HG03521 (cell line): Measurements from ENCODE around the gene TRIM22.
"Not testable (repeated sequence)": the region's sequence is repeated elsewhere in the genome, so short reads cannot be mapped to it uniquely, and the experiment has no call there.

Experiments used
- ATAC-seq: cut with Tn5 transposase; IDR thresholded peaks from one replicate; pipeline ENCODE4 v1.9.1; 2021; ENCODE audit warnings: mild to moderate bottlenecking, moderate library complexity; ENCODE audit not compliant: unreplicated experiment

Gene TRIM22, protein sequence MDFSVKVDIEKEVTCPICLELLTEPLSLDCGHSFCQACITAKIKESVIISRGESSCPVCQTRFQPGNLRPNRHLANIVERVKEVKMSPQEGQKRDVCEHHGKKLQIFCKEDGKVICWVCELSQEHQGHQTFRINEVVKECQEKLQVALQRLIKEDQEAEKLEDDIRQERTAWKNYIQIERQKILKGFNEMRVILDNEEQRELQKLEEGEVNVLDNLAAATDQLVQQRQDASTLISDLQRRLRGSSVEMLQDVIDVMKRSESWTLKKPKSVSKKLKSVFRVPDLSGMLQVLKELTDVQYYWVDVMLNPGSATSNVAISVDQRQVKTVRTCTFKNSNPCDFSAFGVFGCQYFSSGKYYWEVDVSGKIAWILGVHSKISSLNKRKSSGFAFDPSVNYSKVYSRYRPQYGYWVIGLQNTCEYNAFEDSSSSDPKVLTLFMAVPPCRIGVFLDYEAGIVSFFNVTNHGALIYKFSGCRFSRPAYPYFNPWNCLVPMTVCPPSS

GRCh38 chr11:5689551-5689983, at the start of gene TRIM22:
TSS of gene TRIM22 (plus strand) at chr11:5689790. CDS start at chr11:5696233, 6,443 bp downstream.
- peak; percentile 71 for ATAC-seq

DNA sequence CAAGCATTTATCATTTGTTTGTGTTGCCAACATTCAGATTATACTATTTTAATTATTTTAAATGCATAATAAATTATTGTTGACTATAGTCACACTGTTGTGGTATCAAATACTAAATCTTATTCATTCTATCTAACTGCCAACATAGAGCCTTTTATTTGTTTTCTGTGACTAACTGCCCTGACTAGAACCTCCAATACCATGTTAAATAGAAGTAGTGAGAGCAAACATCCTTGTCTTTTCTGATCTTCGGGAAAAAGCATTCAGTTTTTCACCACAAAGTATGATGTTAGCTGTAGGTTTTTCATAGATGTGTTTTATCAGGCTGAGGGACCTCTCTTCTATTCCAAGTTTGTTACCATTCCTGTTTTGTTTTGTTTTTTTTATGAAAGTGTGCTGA, 49.6 kb upstream of the TRIM22 start:
- ATAC-seq: no peak

DNA sequence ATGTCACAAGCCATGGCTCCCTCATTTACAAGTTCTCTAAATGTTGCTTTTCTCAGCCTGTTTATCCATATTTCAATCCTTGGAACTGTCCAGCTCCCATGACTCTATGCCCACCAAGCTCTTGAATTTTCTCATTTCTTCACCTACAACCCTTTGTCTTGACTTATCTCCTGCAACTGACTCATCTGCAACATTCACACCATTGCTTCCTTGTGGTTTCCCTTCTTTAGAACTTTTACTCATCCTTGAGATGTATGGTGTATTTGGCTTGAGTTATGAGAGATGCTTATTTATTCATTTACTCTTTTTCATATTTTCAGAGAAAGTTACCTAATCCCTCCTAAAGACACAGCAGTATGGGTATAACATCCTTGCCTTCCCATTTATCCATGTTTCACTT, 46.0 kb upstream of the TRIM22 start:
- ATAC-seq: no peak

- no peak for ATAC-seq
These were observed 43.5 kb upstream of the TRIM22 start for GRCh38 chr11:5646139-5646538.

GRCh38 chr11:5655474-5655873, 34.1 kb upstream of the TRIM22 start:
- no peak for ATAC-seq

- not testable (repeated sequence) for ATAC-seq
These were observed 32.6 kb upstream of the TRIM22 start for GRCh38 chr11:5656956-5657355.

- no peak for ATAC-seq
These were observed 31.3 kb upstream of the TRIM22 start for GRCh38 chr11:5658318-5658717.

- ATAC-seq: no peak
These were observed 26.1 kb upstream of the TRIM22 start for GRCh38 chr11:5663511-5663910.

- no peak for ATAC-seq
These were observed 24.5 kb upstream of the TRIM22 start for GRCh38 chr11:5665051-5665570.

- ATAC-seq: no peak
These were observed 23.7 kb upstream of the TRIM22 start for GRCh38 chr11:5665746-5666401.

GRCh38 chr11:5666402-5666793, 23.2 kb upstream of the TRIM22 start:
- ATAC-seq: no peak

DNA sequence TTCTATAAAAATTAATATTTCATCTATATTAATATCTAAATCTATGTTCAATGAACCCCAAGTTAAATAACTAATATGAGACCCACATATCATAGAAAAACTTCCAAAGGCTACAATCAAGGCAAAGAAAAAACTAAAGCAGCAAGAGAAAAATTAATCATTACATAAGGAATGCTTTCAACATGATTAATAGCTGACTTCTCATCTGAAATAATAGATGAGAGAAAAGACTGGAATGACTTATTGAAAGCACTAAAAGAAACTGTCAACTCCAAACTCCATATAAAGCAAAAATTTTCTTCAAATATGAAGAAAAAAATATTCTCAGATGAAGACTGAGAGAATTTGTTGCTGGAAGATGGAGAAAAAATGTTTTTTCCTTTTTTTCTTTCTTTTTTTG, 17.8 kb upstream of the TRIM22 start:
- no peak for ATAC-seq

DNA sequence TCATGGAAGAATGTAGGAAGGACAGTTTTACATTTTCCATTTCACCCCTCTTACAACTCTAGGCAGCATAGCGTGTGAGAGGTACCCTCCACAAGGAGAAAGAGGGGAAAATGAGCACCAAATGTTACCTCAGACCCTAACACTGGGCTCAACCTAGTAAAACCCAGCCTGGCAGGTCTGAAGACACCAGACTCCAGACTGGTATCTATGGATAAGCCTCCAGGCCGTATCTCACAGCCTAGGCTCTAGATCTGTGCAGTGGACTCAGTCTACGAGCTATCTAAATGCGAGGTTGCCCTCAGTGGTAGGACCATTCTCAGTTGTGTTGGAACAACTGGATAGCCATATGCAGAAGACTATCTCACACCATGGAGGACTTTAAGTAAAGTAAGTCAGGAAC, 15.2 kb upstream of the TRIM22 start:
- no peak for ATAC-seq

DNA sequence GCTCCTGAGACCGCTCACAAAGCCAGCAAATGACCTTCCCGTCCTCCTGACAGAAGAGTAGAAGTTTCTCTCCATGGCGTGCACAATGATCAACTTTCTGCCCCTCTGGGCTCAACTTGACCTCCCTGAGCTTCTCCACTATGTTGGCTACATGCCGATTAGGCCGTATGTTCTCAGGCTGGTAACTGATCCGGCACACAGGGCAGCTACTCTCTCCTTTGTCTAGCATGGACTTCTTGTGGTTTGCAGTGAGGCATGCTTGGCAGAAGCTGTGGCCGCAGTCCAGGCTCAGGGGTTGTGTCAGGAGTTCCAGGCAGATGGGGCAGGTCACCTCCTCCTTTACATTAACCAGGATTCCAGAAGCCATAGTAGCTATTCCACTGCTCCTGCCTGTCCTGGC, 9.8 kb upstream of the TRIM22 start:
- ATAC-seq: no peak

DNA sequence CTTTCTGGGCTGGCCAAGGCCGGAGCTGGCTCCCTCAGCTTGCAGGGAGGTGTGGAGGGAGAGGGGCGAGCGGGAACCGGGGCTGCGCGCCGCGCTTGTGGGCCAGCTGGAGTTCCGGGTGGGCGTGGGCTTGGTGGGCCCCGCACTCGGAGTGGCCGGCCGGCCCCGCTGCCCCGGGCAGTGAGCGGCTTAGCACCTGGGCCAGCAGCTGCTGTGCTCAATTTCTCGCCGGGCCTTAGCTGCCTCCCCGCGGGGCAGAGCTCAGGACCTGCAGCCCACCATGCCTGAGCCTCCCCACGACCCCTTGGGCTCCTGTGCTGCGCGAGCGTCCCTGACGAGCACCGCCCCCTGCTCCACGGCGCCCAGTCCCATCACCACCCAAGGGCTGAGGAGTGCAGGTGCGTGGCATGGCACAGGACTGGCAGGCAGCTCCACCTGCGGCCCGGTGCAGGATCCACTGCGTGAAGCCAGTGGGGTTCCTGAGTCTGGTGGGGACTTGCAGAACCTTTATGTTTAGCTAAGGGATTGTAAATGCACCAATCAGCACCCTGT, 6.6 kb upstream of the TRIM22 start:
- not testable (repeated sequence) for ATAC-seq

DNA sequence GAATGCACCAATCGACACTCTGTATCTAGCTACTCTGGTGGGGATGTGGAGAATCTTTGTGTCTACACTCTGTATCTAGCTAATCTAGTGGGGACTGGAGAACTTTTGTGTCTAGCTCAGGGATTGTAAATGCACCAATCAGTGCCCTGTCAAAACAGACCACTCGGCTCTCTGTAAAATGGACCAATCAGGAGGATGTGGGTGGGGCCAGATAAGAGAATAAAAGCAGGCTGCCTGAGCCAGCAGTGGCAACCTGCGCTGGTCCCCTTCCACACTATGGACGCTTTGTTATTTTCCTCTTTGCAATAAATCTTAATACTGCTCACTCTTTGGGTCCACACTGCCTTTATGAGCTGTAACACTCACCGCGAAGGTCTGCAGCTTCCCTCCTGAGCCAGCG, 6.0 kb upstream of the TRIM22 start:
- ATAC-seq: not testable (repeated sequence)

- ATAC-seq: peak; percentile 8
These were observed 5.4 kb upstream of the TRIM22 start for GRCh38 chr11:5684036-5684645.

DNA sequence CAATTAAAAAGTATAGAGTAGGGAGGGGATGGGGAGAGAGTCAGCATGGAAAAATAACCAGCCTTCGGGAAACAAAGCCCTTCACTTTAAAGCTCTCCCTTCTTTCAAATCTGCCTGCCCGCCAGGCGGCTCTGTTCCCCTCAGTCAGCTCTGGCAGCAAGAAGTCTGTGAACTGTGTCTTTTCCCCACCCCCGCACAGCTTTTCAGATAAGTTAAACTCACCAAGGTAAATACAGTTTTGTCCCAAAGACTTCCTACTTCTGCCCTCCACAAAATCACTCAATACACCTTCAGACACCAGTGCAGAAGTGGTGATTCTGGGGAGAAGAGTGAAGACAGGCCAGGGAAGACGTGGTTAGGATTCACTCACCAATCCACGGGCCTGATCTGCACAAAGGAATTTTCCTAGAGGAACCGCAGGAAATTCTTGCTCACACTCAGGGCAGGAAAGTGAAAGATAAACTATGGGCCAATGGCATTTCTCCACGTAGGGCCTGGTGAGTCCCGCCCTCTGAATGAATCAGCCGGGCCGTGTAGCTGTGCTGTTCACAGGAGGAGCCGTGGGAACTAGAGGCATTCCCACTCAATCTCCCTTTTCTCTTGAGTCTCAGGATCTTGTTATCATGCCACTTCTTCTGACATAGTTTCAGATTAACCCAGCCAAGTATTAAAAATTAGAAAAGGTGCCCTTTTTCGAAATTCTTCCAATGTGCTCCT, 4.8 kb upstream of the TRIM22 start, which contains the start of gene TRIM5:
Gene TRIM5, minus strand, starts transcription at position 429 of the 717 bp plus-strand sequence. CDS start 4,897 bp downstream, outside the sequence.
- ATAC-seq: peak; percentile 70

- ATAC-seq: no peak
These were observed 3.2 kb upstream of the TRIM22 start for GRCh38 chr11:5686426-5686825.

- no peak for ATAC-seq
These were observed 1.1 kb upstream of the TRIM22 start for GRCh38 chr11:5688482-5688881.
